HG03342 (cell line): ENCODE measurements around the gene FMNL2.
"Not testable (repeated sequence)": the region's sequence is repeated elsewhere in the genome, so short reads cannot be mapped to it uniquely, and the experiment has no call there.

Source experiments
- ATAC-seq: cut with Tn5 transposase; IDR thresholded peaks from one replicate; pipeline ENCODE4 v1.9.1; 2021; ENCODE audit warnings: mild to moderate bottlenecking, moderate library complexity; ENCODE audit not compliant: unreplicated experiment

Gene FMNL2

DNA sequence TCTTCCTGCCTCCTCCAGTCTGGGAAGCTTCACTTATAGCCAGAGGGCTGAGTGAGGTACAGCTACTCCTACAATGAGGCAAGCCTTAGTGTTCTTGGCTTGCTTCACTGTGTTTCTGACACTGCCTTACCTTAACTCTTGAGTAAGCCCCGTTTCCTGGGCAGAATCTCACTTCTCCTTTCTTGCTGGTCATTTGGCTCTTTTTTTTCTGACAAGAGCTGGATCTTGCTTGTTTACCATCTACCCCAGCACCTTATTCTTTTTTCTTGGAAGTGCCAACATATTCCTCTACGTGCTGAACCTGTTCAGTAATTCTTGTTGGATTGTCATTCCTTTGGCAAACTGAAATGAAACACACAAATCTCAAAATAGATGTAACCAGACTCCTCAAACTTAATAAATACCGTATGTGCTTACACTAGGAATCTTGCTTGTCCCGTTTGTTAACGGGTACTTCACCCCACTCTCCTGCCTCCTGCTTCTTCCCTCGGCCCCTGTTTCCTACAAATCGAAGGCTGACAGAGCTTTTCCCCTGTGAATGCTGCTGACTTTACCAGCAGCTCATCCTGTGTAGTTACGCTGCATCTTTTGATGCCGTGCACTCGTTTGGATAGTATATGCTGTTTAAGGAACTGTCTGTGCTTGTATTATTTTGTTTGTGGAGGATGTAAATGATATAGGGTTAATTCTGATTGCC, 132.2 kb downstream of the FMNL2 start:
- ATAC-seq = peak; percentile 94

DNA sequence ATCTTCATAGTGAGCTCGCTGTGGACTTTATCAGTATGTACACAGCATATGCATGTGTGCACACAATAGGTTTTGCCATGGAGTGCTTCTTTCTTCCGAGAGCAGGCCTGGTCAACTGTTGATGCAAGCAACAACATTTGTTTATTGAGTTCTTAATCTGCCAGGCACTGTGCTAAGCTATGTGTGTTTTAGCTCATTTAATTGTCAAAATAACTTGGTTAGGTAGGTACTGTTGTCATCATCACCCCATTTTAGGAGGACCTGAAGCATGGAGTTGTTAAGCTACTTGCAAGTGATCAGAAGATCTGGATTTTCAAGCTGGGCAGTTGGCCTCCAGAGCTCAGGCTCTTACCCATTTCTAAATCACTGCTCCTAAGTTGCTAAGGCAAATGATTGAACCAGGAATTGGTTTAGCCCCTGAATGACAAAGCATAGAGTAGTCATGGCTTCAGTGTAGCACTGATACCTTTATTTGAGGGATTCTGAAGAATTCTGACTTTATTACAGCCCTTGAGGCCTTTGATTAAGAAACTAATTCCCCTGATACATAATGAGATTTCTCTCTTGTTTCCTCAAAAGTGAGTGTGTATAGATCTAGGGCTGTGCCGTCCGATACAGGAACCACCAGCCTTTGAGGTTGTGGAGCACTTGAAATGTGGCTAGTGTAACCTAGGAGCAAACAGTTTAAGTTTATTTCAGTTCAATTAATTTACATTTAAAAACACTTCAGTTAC, 132.9 kb downstream of the FMNL2 start:
- ATAC-seq = no peak

GRCh38 chr2:152468899-152469692, 134.1 kb downstream of the FMNL2 start:
- ATAC-seq = no peak

DNA sequence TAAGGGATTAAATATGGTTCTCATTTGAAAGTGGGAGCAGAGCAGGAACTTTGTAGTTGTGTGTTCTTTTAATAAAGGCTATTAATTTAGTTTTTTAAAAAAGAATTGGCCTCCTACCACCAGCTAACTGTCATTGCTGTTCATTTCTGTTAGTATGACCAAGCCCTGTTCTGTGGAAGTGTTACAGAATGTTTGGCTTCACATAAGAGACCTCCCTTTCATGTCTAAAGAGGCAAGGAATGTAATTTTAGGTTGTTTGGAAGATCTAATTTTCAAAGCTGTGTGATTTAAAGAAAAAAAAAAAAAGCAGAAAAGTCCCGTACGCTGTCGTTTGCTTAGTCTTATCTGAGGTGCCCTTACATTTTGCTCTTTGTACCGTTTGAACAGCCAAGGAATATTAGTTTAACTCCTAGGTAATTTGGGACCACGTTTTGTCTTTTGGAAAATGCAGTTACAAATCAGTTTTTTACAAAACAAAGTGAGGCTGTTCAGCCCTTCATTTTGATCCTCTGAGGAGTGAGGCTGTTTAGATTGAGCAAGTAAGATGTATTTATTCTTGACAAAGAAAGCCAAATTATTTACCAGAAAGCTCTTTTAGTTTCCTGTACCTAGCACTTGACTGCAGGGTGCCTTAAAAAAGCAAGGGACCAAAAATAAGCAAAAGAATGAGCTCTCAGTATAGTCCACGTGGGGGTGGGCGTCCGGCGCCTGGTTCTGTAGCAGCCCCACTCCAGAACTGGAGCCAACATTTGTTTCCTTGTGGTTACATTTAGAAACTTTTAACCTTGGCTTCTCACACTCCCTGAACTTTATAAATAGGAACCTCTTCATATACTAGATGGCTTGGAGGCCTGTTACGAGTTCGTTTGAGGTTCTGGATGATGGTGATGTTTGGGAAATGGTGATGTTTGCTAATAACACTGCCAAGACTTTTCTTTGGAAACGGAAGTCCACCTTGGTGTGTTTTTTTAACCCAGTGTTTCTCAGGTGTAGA, 136.2 kb downstream of the FMNL2 start:
- ATAC-seq = no peak

DNA sequence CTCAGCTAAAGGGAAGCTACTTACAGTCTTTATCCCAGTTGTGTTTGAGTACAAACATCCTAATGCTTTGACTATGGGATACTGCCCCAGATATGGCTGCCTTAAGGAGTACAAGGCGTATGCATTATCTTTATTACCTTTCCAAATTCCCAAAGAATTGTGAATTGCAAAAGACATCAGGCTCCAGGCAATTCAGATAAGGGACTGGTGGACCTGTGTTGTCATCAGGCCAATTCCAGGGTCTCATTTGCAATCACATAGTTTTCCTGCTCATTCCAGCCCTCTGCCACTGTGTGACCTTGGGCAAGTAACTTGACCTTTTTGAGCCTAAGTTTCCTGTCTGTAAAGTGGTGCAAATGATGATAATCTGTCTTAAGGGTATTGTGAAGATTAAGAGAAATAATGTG, 137.5 kb downstream of the FMNL2 start:
- ATAC-seq = no peak

GRCh38 chr2:152473151-152473857, 138.3 kb downstream of the FMNL2 start:
- no peak for ATAC-seq

- not testable (repeated sequence) for ATAC-seq
Measured at GRCh38 chr2:152474523-152474922, 139.5 kb downstream of the FMNL2 start.

- no peak for ATAC-seq
Measured at GRCh38 chr2:152475982-152476381, 141.0 kb downstream of the FMNL2 start.

GRCh38 chr2:152477347-152478092, 142.5 kb downstream of the FMNL2 start:
- ATAC-seq = no peak

- no peak for ATAC-seq
Measured at GRCh38 chr2:152479282-152479681, 144.3 kb downstream of the FMNL2 start.

DNA sequence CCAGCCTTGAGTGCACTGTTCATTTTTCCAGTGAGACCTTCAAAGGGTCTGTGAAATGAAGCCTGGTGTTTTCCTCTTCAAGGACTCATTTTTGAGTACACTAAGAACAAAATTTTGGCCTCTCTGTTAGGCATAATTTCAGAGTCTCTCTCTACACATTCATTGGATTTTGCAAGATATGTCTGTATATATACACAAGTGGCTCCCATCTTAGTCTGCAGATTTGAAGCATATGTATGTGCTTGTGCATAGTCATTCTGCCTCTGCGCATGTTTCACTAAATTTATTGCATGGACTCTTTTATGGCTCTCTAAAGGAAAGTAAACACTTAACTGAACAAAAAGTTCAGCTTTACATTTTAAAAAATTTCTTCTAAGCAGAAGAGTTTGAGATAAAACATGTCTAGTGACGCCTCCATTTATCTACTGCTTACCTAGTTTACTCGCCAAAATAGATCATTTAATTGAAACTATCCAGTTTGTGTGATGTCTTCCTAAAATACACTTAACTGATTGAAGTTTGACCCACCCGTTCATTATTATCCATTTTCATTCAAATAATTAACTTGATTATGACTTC, 145.9 kb downstream of the FMNL2 start:
- ATAC-seq = no peak

GRCh38 chr2:152481881-152482583, 147.1 kb downstream of the FMNL2 start:
- ATAC-seq = no peak

DNA sequence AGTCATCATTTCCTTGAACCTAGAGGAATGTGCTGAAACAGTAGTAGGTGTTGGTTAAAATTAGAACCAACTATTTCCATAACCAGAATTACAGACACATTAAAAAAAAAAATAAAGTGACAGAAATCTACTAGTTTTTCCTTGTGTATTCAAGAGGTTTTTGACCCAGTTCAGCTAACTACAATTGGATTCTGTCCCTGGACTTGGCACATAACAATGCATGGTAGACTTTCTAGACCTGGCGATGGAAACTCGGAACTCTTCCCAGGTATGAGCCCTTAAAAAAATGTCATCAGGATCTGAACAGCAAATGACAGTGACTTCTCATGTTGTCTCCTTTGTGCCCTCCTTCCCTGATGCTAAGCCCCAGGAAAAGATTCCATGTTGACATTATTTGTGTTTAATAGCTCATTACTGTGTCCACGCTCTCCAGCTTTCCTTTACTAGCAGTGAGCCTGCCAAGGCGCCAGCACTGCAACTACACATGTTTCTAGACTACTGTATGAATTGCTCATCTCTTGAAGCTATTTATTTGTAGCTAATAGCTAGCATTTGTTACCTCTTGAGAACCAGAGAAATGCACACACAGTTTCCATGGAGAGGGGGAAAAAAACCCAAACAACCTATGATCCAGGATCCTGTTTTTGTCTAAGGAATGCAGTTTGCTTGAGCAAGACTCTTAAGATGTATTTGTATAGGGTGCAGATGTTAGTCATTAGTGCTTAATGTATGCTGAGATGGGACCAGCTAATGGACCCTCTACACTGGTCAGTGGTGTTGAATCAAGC, 148.5 kb downstream of the FMNL2 start:
- ATAC-seq = no peak

DNA sequence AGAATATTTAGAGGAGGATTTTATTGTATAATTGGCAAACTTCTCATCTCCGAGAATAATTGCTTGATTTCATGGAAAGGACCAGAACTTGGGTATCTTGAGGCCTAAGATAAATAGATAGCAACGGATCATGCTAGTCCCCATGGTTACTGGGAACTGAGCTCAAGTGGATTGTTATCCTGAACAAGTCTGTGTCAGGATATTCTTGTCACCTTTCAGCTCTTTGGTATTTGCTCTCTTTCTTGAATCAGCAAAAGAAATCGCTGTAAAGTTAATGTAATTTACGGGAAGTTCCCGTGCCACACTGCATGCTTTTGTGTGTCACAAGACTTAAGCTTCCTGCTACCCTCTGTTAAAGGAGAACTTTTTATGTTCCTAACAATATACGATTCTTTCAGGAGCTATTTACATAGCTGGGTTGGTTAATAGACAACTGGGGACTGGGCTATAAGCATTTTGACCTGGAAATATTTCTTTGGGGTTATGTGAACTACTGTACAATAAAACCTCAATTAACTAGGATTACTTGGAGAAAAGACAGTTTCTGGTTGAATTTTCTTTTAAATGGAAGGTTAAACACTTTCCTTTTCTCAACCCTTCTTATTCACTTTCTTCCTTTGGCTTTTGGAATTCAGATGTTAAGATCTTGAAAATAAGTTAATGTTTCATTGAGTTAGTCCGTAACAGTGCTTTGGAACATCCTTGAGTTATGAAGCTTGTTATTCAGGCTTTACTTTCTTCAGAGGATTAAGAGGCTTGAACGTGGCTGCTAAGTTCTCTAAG, 151.2 kb downstream of the FMNL2 start:
- no peak for ATAC-seq

DNA sequence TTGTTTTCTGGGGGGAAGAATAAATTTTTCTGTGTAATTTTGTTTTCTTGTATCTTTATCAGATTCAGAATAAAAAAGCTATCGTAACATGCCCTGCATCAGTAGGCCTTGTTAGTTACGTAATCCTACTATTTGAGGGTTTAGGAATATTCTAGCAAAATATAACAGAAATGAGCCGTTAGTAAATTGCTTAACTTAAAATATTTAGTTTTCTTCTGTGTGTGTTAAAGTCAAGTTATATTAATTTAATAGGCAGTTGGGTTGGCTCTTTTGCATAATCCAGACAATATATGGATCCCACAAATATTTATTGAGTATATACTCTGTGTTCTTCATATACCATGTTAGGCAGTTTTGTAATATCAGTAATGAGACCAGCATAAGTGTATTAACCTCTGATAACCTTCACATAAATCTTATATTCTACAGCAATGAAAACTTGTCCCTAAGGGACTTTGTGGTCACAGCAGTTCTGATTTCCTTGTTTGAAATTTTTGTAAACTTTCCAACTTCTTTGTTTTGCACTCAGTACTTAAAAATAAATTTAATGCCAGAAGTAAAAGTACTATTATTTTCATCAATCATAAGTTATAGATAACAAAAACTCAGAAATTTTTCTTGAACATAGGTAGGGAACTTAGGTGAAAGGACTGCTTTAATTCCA, 151.9 kb downstream of the FMNL2 start:
- no peak for ATAC-seq

- no peak for ATAC-seq
Measured at GRCh38 chr2:152488075-152488474, 153.1 kb downstream of the FMNL2 start.
